ENCODE results near the gene KPNA4. TPM values are rescaled to one million over a fixed set of nuclear protein-coding genes. Genes with fewer than 3 reads are reported as not detected.

Gene KPNA4
- total and polyA plus RNA-seq, 8 donors = 5.8 to 23.9 (median 17.4) TPM

DNA sequence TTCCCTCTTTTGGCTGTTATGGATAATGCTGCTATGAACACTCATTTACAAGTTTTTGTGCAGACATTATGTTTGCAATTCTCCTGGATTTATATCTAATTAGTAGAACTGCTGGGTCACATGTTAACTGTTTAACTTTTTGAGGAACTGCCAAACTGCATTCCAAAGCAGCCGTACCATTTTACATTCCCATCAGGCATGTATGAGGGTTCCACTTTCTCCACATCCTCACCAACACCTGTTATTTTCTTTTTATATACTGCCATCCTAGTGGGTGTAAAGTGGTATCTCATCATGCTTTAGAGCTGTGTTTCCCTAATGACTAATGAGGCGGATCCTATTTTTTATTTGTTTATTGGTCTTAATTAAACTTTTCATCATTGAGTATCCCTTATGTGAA is 9.2 kb downstream of the KPNA4 start:
- no peak for DNase-seq
- Histone ChIP-seq H3K36me3 (no peaks in the 10 kb centered on the region), H3K4me1 (peaks cover 0 to 24% (median 22%) of the 10 kb centered on the region in 3 donors), H3K27me3 (no peaks in the 10 kb centered on the region), H3K9me3 (no peaks in the 10 kb centered on the region), H3K4me3 (no peak overlapping the region), H3K27ac (no peak overlapping the region)
- TF ChIP-seq, protein P1, sequence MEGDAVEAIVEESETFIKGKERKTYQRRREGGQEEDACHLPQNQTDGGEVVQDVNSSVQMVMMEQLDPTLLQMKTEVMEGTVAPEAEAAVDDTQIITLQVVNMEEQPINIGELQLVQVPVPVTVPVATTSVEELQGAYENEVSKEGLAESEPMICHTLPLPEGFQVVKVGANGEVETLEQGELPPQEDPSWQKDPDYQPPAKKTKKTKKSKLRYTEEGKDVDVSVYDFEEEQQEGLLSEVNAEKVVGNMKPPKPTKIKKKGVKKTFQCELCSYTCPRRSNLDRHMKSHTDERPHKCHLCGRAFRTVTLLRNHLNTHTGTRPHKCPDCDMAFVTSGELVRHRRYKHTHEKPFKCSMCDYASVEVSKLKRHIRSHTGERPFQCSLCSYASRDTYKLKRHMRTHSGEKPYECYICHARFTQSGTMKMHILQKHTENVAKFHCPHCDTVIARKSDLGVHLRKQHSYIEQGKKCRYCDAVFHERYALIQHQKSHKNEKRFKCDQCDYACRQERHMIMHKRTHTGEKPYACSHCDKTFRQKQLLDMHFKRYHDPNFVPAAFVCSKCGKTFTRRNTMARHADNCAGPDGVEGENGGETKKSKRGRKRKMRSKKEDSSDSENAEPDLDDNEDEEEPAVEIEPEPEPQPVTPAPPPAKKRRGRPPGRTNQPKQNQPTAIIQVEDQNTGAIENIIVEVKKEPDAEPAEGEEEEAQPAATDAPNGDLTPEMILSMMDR (IDR thresholded peaks at IDR 0.05) = no peak
- 82 to 84% methylated on average over 2 of the region's 2 CpGs for WGBS, 2 donors
- ATAC-seq = no peak
- no peak for FAIRE-seq
- intact Hi-C loops (cut with DNase I) = no loop called here

DNA sequence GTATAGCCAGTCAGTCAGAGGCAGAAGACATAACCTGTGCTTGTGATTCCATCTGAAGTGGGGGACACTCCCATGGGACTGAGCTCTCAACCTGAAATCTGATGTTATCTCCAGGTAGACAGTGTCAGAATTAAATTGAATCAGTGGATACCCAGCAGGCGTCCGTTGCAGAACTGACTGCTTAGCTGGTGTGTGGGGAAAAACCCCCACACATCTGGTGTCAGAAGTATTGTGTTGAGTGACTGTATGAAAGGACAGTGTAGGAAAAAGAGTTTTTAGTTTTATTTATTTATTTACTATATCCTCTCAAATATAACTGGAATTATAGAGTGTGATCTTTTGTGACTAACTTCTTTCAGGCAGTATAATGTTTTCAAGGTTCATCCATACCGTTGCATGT is 10.4 kb downstream of the KPNA4 start:
- intact Hi-C loops (cut with DNase I) = no loop called here
- Histone ChIP-seq H3K4me3 (no peak overlapping the region), H3K36me3 (no peaks in the 10 kb centered on the region), H3K4me1 (peaks cover 0 to 16% (median 12%) of the 10 kb centered on the region in 3 donors), H3K27me3 (no peaks in the 10 kb centered on the region), H3K9me3 (no peaks in the 10 kb centered on the region), H3K27ac (no peak overlapping the region)
- WGBS, 2 donors = 97 to 98% methylated on average over 3 of the region's 3 CpGs
- DNase-seq (no peak), FAIRE-seq (no peak), ATAC-seq (no peak)
- TF ChIP-seq, protein P1 (IDR thresholded peaks at IDR 0.05) = no peak

DNA sequence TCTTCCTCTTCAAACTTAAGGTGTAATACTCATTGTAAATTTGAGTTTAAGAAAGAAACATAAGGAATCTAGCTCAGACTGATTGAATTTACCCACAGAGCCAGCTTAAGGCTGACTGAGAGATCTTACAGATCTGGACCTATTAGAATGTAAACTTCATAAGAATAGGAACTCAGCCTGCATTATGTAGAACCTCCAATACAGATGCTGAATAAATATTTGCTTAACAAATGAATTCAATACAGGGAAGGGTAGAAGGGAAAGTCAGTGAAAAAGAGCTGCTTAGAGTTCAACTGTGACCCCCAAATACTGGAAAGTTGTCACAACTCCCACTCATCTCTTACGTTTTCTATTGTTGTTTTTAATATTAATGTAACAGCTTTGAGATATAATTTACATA is 11.5 kb downstream of the KPNA4 start:
- no peak for ATAC-seq
- Histone ChIP-seq H3K9me3 (no peaks in the 10 kb centered on the region), H3K4me3 (no peak overlapping the region), H3K36me3 (no peaks in the 10 kb centered on the region), H3K27me3 (no peaks in the 10 kb centered on the region), H3K27ac (no peak overlapping the region), H3K4me1 (peaks cover 0 to 11% (median 4%) of the 10 kb centered on the region in 3 donors)
- no peak for FAIRE-seq
- 33 to 46% methylated on average over 1 of the region's 1 CpG for WGBS, 2 donors
- TF ChIP-seq, protein P1 (IDR thresholded peaks at IDR 0.05) = no peak
- DNase-seq = no peak
- intact Hi-C loops (cut with DNase I) = no loop called here

DNA sequence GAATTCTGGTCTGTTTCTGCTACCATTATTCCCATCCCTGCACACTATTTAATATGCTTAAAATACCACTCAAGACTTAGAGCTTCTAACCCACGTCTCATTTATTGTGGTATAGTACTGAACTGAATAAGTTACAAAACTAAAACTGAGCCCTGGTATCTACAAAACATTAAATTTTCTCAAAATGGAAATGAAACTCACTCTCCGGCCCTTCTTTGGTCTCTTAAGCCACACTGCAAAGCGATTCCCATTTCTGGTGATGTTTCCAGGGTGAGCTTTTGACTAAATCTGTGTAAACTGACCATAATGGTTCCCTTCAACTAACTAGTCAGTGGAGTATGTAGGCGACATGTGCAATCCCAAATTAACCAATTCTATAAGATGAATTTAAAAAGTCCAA is 18.6 kb downstream of the KPNA4 start:
- Histone ChIP-seq H3K27ac (no peak overlapping the region), H3K27me3 (no peaks in the 10 kb centered on the region), H3K4me3 (no peak overlapping the region), H3K4me1 (peaks cover 0 to 11% (median 6%) of the 10 kb centered on the region in 3 donors), H3K9me3 (no peaks in the 10 kb centered on the region), H3K36me3 (no peaks in the 10 kb centered on the region)
- TF ChIP-seq, protein P1 (IDR thresholded peaks at IDR 0.05) = no peak
- no peak for FAIRE-seq
- intact Hi-C loops (cut with DNase I) = no loop called here
- 95 to 96% methylated on average over 4 of the region's 4 CpGs for WGBS, 2 donors
- ATAC-seq = no peak
- no peak for DNase-seq

DNA sequence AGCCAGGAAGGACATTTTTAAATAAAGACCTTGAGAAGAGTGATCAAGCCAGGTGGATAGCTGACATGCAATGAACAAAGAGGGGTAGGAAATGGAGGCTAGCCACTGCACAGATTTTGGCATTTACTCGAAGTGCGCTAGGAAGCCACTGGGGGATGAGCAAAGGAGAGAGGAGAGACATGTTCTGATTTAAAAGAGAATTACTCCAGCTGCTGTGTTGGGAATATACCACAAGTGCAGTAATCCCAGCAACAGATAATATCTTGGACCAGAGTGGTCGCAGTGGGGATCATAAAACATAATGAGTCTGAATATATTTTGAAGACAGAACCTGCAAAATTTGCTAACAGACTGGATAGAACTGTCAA is 19.9 kb downstream of the KPNA4 start:
- Histone ChIP-seq H3K4me3 (no peak overlapping the region), H3K36me3 (no peaks in the 10 kb centered on the region), H3K27ac (no peak overlapping the region), H3K9me3 (no peaks in the 10 kb centered on the region), H3K27me3 (no peaks in the 10 kb centered on the region), H3K4me1 (peaks cover 0 to 11% (median 6%) of the 10 kb centered on the region in 3 donors)
- ATAC-seq = no peak
- no peak for FAIRE-seq
- DNase-seq = no peak
- TF ChIP-seq, protein P1 (IDR thresholded peaks at IDR 0.05) = no peak
- WGBS, 2 donors = 92 to 97% methylated on average over 3 of the region's 3 CpGs
- intact Hi-C loops (cut with DNase I) = no loop called here
